OCI-LY1 (cell line): ENCODE results near the gene SPRY4.

Experiments used
- CTCF ChIP-seq: fragments of 200-600 bp; sonication (generic), shearing (Covaris generic); IDR thresholded peaks from 2 replicates; pipeline ENCODE4 v1.5.1; 2017; ENCODE audit warnings: mild to moderate bottlenecking, antibody characterized with exemption, low read length, moderate library complexity, mixed read lengths
- EZH2 ChIP-seq: fragments of 200-600 bp; sonication (generic), shearing (Covaris generic); IDR thresholded peaks from 2 replicates; pipeline ENCODE4 v1.8.0; 2017; ENCODE audit warnings: borderline replicate concordance, mixed run types, mild to moderate bottlenecking, antibody characterized with exemption, low read length, moderate library complexity, mixed read lengths

DNA sequence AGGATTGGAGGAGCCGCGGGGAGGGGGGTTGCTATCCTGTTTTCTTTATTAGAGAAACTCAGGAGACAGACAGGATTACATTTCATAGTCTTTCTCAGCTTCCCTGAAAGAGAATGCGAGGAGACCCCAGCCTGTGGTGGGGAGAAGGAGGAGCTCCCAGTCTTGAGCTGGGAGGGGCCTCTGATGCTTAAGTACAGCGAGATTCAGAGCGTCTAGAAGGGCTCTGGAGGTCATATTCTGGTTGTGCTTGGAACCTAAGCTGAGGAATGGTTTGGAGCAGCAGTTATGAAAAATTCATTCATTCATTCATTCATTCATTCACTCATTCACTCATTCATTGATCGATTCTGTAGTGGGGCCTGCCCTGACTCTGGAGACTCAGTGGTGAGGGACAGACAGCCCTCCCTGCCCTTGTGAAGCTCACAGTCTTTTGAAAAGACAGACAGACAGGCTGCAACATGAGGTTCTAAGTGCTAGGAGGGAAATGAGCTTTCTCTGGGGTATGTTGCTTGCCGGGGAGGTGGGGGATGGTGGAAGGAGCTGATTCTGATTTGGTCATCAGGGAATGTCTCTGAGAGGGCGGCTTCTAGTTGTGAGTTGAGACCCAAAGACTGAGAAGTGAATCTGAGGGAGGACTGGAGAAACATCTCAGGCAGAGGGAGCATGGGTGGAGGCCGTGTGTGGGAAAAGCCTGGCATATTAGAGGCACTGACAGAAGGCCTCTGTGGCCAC is 2.5 kb upstream of the SPRY4 start:
- TF ChIP-seq CTCF (no peak), EZH2 (no peak)
